Measurements from ENCODE around the gene TBC1D2B. TPM values are rescaled to one million over a fixed set of nuclear protein-coding genes. Genes with fewer than 3 reads are reported as not detected.

Gene TBC1D2B
- total RNA-seq, 2 donors from 2014 or later = 35.6 to 42.3 TPM

DNA sequence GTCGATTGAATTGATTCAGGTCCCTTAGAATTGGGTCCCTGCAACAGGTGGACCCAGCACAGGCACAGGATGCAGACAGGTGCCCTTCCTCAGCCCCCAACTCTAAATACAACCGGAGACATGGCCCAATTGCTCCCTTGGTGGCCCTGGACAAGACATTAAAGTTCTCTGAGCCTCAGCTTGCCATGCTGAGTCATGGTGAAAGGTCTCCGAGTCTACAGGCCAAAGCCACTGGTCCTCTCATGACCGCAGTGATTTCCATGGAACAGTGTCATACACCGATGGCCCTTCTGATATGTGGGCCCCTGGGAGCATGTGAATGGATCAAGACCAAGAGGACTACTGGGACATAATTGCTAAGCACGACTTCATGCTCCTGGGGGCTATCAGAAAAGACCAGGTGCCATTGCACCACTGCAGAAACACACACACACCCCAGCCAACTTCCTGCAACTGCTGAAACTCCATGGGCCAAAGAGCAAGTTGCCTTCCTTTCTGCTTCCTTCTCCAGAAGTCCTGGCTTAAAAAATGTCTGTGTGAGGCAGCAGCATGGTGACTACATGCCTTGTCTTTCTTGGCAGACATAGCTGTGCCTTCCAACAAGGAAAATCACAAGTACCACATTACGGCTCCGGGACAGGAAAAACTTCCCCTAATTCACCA, 38.8 kb downstream of the TBC1D2B start:
- H3K27ac ChIP-seq = no peak overlapping the region
- no peak for ATAC-seq
- DNase-seq = no peak
- peaks cover 1 to 4% of the 10 kb centered on the region in 2 donors for H3K36me3 ChIP-seq (replicated peaks in 1 of 2; ENCODE audit: insufficient read depth in 1 of 2, low read depth in 2 of 2)
- H3K27me3 ChIP-seq = no peaks in the 10 kb centered on the region
- TF ChIP-seq POLR2A (IDR thresholded peaks at IDR 0.05) = no peak
- TF ChIP-seq, protein P1, sequence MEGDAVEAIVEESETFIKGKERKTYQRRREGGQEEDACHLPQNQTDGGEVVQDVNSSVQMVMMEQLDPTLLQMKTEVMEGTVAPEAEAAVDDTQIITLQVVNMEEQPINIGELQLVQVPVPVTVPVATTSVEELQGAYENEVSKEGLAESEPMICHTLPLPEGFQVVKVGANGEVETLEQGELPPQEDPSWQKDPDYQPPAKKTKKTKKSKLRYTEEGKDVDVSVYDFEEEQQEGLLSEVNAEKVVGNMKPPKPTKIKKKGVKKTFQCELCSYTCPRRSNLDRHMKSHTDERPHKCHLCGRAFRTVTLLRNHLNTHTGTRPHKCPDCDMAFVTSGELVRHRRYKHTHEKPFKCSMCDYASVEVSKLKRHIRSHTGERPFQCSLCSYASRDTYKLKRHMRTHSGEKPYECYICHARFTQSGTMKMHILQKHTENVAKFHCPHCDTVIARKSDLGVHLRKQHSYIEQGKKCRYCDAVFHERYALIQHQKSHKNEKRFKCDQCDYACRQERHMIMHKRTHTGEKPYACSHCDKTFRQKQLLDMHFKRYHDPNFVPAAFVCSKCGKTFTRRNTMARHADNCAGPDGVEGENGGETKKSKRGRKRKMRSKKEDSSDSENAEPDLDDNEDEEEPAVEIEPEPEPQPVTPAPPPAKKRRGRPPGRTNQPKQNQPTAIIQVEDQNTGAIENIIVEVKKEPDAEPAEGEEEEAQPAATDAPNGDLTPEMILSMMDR (IDR thresholded peaks at IDR 0.05) = no peak
- H3K9me3 ChIP-seq = no peaks in the 10 kb centered on the region
- no peak overlapping the region for H3K4me3 ChIP-seq
- H3K4me1 ChIP-seq = peaks cover 30% of the 10 kb centered on the region
- WGBS, 2 donors = 85 to 88% methylated on average over 7 to 8 of the region's 8 CpGs
- intact Hi-C loops (cut with DNase I) = no loop called here

DNA sequence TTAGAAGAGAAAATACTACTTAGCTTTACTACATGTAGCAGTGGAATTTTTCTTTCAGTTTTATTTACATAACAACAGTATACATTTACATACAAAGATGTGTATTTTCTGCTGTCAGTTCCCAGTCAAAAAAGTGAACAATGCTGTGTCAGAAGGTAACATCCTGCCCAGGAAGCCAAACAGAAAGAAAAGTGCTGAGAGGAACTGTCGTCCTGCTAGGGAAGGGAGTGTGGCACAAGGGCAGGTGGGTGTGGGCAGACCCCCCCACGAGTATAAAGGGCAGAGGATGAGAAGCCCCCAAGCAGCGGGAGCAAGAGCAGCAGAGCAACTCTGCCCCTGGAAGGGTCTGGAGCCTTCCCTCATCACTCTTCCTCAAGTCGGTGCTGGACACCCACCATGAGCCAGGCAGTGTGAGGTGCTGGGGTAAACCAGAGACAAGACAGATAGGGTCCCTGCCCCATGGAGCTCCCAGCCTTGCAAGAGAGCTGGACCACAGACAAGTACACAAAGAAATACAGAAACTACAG, 39.7 kb downstream of the TBC1D2B start:
- ATAC-seq = no peak

DNA sequence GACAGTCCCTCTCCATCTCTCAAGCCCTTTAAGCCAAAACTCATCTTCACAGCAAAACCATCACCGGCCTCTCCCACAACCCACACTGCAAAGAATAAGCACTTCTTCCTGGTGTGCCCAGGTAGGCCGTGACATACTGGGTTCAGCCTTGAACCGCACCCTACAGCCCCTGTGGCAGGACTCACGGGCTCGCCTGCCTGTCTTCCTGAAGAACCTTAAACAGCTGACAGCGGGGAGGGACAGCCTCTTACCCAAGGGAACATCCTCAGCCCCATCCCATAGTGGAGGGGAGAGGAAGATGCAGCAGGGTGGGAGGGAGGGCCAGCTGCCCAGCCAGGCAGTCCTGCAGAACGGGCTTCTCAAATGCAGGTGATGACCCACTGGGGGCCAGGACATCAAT, 40.2 kb downstream of the TBC1D2B start:
- 75 to 83% methylated on average over 7 of the region's 7 CpGs for WGBS, 2 donors
- no peak for DNase-seq

More for the DNA sequence above, 39.7 kb downstream of the TBC1D2B start:
- H3K4me1 ChIP-seq = peaks cover 34% of the 10 kb centered on the region
- peaks cover 0 to 1% of the 10 kb centered on the region in 2 donors for H3K36me3 ChIP-seq (replicated peaks in 1 of 2; ENCODE audit: insufficient read depth in 1 of 2, low read depth in 2 of 2)
- H3K27me3 ChIP-seq = no peaks in the 10 kb centered on the region
- H3K27ac ChIP-seq = no peak overlapping the region
- WGBS, 2 donors = 66 to 74% methylated on average over 4 of the region's 4 CpGs
- H3K4me3 ChIP-seq = no peak overlapping the region
- no peak for TF ChIP-seq POLR2A (IDR thresholded peaks at IDR 0.05)
- TF ChIP-seq, protein P1 (IDR thresholded peaks at IDR 0.05) = no peak
- intact Hi-C loops (cut with DNase I) = no loop called here
- H3K9me3 ChIP-seq = no peaks in the 10 kb centered on the region
- no peak for DNase-seq

DNA sequence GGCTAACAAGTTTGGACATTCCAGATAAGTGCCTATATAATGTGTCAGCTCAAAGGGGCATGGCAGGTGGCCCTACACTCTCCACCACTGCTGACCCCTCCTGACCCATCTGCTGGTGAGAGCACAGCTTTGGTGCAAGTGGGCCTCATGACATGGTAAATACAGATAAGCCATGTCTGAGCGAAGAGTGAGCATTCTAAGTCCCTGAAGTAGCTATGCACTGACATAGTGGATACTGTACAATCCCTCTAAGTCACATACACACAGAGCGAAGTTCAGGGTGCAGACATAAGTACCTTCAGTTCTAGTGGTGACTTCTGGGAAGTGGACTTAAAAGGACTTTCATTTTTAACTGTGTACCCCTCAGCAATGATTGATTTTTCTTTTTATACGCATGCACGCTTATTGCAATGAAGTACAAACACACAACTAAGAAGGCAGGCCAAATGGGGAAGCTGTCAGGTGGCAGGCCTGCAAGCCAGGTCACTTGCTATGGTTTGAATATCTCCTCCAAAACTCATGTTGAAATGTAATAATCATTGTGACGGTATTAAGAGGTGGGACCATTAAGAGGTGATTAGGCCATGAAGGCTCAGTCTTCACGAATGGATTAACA, 41.5 kb downstream of the TBC1D2B start:
- 67 to 73% methylated on average over 6 of the region's 6 CpGs for WGBS, 2 donors
- Histone ChIP-seq H3K9me3 (no peaks in the 10 kb centered on the region), H3K4me3 (no peak overlapping the region), H3K27me3 (no peaks in the 10 kb centered on the region), H3K36me3 (replicated peaks in 1 of 2; ENCODE audit: insufficient read depth in 1 of 2, low read depth in 2 of 2) (no peaks in the 10 kb centered on the region), H3K4me1 (peaks cover 34% of the 10 kb centered on the region), H3K27ac (peak overlapping the region; percentile 57 to 74 (median 64))
- no peak for DNase-seq
- intact Hi-C loops (cut with DNase I) = no loop called here
- TF ChIP-seq, protein P1 (IDR thresholded peaks at IDR 0.05) = no peak
- no peak for TF ChIP-seq POLR2A (IDR thresholded peaks at IDR 0.05)
- no peak for ATAC-seq

More for the DNA sequence above, 40.2 kb downstream of the TBC1D2B start:
- ATAC-seq = no peak
- H3K27me3 ChIP-seq = no peaks in the 10 kb centered on the region
- TF ChIP-seq POLR2A (IDR thresholded peaks at IDR 0.05) = no peak
- TF ChIP-seq, protein P1 (IDR thresholded peaks at IDR 0.05) = no peak
- H3K36me3 ChIP-seq (replicated peaks in 1 of 2; ENCODE audit: insufficient read depth in 1 of 2, low read depth in 2 of 2) = no peaks in the 10 kb centered on the region
- no peaks in the 10 kb centered on the region for H3K9me3 ChIP-seq
- H3K4me3 ChIP-seq = no peak overlapping the region
- peaks cover 34% of the 10 kb centered on the region for H3K4me1 ChIP-seq
- intact Hi-C loops (cut with DNase I) = no loop called here
- no peak overlapping the region for H3K27ac ChIP-seq

All from body of pancreas (tissue), 4 donors.